SU-DHL-6 (cell line): ENCODE measurements around the gene RNF150.

ENCODE experiments used
- CTCF ChIP-seq: fragments of 200-600 bp; sonication (generic); IDR thresholded peaks from one replicate; pipeline ENCODE4 v1.5.1; 2017; ENCODE audit warnings: antibody characterized with exemption, mild to moderate bottlenecking, low read length, moderate library complexity; ENCODE audit not compliant: insufficient read depth, poor library complexity, severe bottlenecking
- EZH2phosphoT487 ChIP-seq: fragments of 200-600 bp; sonication (generic), shearing (Covaris generic); conservative IDR thresholded peaks from 2 replicates; pipeline ENCODE4 v1.6.1; 2018; ENCODE audit warnings: mild to moderate bottlenecking, antibody characterized with exemption, low read length, moderate library complexity, mixed read lengths

GRCh38 chr4:141174457-141174856 is 41.2 kb upstream of the RNF150 start:
- TF ChIP-seq CTCF (no peak), EZH2phosphoT487 (no peak)
